HepG2 (cell line): Measurements from ENCODE around the gene LAMTOR2. TPM values are rescaled to one million over a fixed set of nuclear protein-coding genes. Genes with fewer than 3 reads are reported as not detected.

Experiments
- BRCA1 ChIP-seq: sonication (generic); formaldehyde crosslinking; IDR thresholded peaks from 2 replicates; pipeline ENCODE4 v1.4.0; 2020; ENCODE audit warnings: missing genetic modification reagents
- CAMTA2 ChIP-seq: sonication (generic); formaldehyde crosslinking; IDR thresholded peaks from 2 replicates; pipeline ENCODE4 v1.4.0; 2020; ENCODE audit warnings: mild to moderate bottlenecking, missing genetic modification reagents, borderline replicate concordance
- ESRRA ChIP-seq: sonication (generic); formaldehyde crosslinking; IDR thresholded peaks from 2 replicates; pipeline ENCODE4 v1.5.1; 2020; ENCODE audit warnings: mild to moderate bottlenecking, low read depth, missing genetic modification reagents
- EZH2 ChIP-seq: conservative IDR thresholded peaks from 2 replicates; pipeline ENCODE4 v1.6.1; 2012; ENCODE audit warnings: mild to moderate bottlenecking, low read depth, low read length, moderate library complexity
- GPN1 ChIP-seq: sonication (generic); formaldehyde crosslinking; IDR thresholded peaks from 2 replicates; pipeline ENCODE4 v1.5.1; 2020; ENCODE audit warnings: missing genetic modification reagents, borderline replicate concordance
- KDM5A ChIP-seq: fragments of 200-600 bp; sonication (generic); IDR thresholded peaks from 2 replicates; pipeline ENCODE4 v1.7.0; 2018; ENCODE audit warnings: antibody characterized with exemption, mild to moderate bottlenecking, low read length, borderline replicate concordance
- LCORL ChIP-seq, 2 experiments: fragments of 450-650 bp in 1 of 2; sonication (generic) in 1 of 2; formaldehyde crosslinking in 1 of 2; IDR thresholded peaks; 2 replicates each; pipeline versions ENCODE4 v1.5.0 to v1.6.1; 2017 to 2020; ENCODE audit warnings: antibody characterized with exemption in 1 of 2, missing genetic modification reagents in 1 of 2
- NAIF1 ChIP-seq: sonication (generic); formaldehyde crosslinking; IDR thresholded peaks from 2 replicates; pipeline ENCODE4 v1.5.0; 2020; ENCODE audit warnings: mild to moderate bottlenecking, missing genetic modification reagents, borderline replicate concordance
- PRMT3 ChIP-seq: sonication (generic); formaldehyde crosslinking; IDR thresholded peaks from 2 replicates; pipeline ENCODE4 v1.8.1; 2022; ENCODE audit warnings: low read depth, mild to moderate bottlenecking, moderate library complexity, missing genetic modification reagents, borderline replicate concordance
- SPEN ChIP-seq: sonication (generic); formaldehyde crosslinking; IDR thresholded peaks from 2 replicates; pipeline ENCODE4 v1.5.1; 2020; ENCODE audit warnings: low read depth, mild to moderate bottlenecking, missing genetic modification reagents
- ZNF317 ChIP-seq: sonication (generic); formaldehyde crosslinking; IDR thresholded peaks from 2 replicates; pipeline ENCODE4 v1.5.0; 2020; ENCODE audit warnings: mild to moderate bottlenecking, missing genetic modification reagents
- ZNF441 ChIP-seq: sonication (generic); formaldehyde crosslinking; IDR thresholded peaks from 2 replicates; pipeline ENCODE4 v1.7.0; 2021; ENCODE audit warnings: missing genetic modification reagents, borderline replicate concordance
- ZNF543 ChIP-seq: sonication (generic); formaldehyde crosslinking; IDR thresholded peaks from 2 replicates; pipeline ENCODE4 v1.4.0; 2020; ENCODE audit warnings: mild to moderate bottlenecking, missing genetic modification reagents
- ZNF552 ChIP-seq: sonication (generic); formaldehyde crosslinking; IDR thresholded peaks from 2 replicates; pipeline ENCODE4 v1.9.0; 2022; ENCODE audit warnings: missing genetic modification reagents, mild to moderate bottlenecking, borderline replicate concordance
- polyA plus RNA-seq, 8 experiments: library from polyadenylated mRNA; depleted of rRNA in 3 of 8; stranded (reverse) in 7 of 8; unstranded in 1 of 8; fragments of >200 nt; fragmentation: Illumina TruSeq in 4 of 8; extraction: Trizol in 4 of 8; gene quantifications; 2 replicates each; pipeline versions ENCODE4 v1.2.1 to v1.2.3, GENCODE V29; 2011 to 2016; ENCODE audit warnings: low read depth in 4 of 8, missing spikeins in 1 of 8, mixed read lengths in 1 of 8; ENCODE audit not compliant: insufficient read depth in 1 of 8
- total RNA-seq, 5 experiments: library from RNA; depleted of rRNA; stranded (reverse); fragments of >200 nt; fragmentation: Illumina TruSeq; extraction: Trizol; gene quantifications; 2 replicates each; pipeline ENCODE4 v1.2.3, GENCODE V29; 2016; ENCODE audit warnings: low read depth in 1 of 5
- TF ChIP-seq, protein P1 (sequence below): sonication (generic); formaldehyde crosslinking; IDR thresholded peaks from 2 replicates; pipeline ENCODE4 v1.5.0; 2020; ENCODE audit warnings: mild to moderate bottlenecking, missing genetic modification reagents, borderline replicate concordance
- TF ChIP-seq, protein P2 (sequence below): sonication (generic); formaldehyde crosslinking; IDR thresholded peaks from 2 replicates; pipeline ENCODE4 v1.5.0; 2020; ENCODE audit warnings: missing genetic modification reagents
- TF ChIP-seq, protein P3 (sequence below): sonication (generic); formaldehyde crosslinking; IDR thresholded peaks from 2 replicates; pipeline ENCODE4 v1.5.0; 2020; ENCODE audit warnings: missing genetic modification reagents, mild to moderate bottlenecking, borderline replicate concordance

The LAMTOR2 gene
- total and polyA plus RNA-seq, 2 of the 13 experiments (the other 11 are each of a cell fraction or from before 2014, with no cell fraction given), result 36.5 to 66.4 TPM

DNA sequence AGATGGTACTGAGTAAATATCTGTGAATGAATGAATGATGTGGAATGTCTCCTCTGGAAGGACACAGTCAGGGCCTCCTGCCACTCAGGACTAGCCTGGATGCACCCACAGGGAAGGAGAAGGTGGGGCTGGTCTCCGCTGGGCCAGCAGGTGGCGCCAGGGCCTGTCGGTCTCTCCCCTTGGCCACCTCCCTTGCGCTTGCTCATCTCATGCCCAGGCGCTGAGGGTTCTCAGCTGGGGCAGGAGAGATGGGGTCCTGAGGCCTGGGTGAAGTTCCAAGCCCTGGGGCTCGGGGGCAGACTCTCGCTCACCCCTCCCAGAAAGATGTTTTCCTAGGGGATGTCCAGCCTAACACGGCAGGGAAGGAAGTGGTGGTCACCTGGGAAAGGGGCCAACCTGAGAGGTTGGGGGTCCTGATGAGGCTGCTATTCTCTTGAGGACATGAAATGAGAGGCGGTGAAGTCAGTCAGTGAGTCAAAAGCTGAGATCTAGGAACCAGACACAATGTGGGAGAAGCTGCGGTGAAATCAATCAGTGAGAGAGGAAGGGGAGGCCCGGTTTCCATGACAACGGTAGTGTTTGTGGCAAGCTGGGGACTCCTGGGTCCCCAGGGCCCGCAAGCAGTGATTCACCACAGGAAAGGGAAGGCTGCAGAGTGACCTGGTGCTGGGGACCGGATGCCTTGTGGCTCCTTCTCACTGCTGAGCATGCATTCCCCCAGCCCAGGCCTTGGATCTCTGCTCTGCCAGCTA lies 42.2 kb downstream of the LAMTOR2 start (continued):
- TF ChIP-seq CAMTA2 (CRISPR knock-in tag) (0 out of 2 replicates have a peak, but pooled peaks have one; percentile 28), KDM5A (no peak), ZNF543 (CRISPR knock-in tag) (no peak), NAIF1 (CRISPR knock-in tag) (no peak), PRMT3 (CRISPR knock-in tag) (no peak), EZH2 (no peak), GPN1 (CRISPR knock-in tag) (no peak), ESRRA (CRISPR knock-in tag) (0 out of 2 replicates have a peak, but pooled peaks have one; percentile 28), ZNF441 (CRISPR knock-in tag) (no peak), ZNF317 (CRISPR knock-in tag) (no peak), SPEN (CRISPR knock-in tag) (no peak), LCORL (IDR thresholded peaks at IDR 0.05) (no peak), LCORL (CRISPR knock-in tag; IDR thresholded peaks at IDR 0.05) (no peak), ZNF552 (no peak), BRCA1 (CRISPR knock-in tag) (no peak)
- TF ChIP-seq, protein P1, sequence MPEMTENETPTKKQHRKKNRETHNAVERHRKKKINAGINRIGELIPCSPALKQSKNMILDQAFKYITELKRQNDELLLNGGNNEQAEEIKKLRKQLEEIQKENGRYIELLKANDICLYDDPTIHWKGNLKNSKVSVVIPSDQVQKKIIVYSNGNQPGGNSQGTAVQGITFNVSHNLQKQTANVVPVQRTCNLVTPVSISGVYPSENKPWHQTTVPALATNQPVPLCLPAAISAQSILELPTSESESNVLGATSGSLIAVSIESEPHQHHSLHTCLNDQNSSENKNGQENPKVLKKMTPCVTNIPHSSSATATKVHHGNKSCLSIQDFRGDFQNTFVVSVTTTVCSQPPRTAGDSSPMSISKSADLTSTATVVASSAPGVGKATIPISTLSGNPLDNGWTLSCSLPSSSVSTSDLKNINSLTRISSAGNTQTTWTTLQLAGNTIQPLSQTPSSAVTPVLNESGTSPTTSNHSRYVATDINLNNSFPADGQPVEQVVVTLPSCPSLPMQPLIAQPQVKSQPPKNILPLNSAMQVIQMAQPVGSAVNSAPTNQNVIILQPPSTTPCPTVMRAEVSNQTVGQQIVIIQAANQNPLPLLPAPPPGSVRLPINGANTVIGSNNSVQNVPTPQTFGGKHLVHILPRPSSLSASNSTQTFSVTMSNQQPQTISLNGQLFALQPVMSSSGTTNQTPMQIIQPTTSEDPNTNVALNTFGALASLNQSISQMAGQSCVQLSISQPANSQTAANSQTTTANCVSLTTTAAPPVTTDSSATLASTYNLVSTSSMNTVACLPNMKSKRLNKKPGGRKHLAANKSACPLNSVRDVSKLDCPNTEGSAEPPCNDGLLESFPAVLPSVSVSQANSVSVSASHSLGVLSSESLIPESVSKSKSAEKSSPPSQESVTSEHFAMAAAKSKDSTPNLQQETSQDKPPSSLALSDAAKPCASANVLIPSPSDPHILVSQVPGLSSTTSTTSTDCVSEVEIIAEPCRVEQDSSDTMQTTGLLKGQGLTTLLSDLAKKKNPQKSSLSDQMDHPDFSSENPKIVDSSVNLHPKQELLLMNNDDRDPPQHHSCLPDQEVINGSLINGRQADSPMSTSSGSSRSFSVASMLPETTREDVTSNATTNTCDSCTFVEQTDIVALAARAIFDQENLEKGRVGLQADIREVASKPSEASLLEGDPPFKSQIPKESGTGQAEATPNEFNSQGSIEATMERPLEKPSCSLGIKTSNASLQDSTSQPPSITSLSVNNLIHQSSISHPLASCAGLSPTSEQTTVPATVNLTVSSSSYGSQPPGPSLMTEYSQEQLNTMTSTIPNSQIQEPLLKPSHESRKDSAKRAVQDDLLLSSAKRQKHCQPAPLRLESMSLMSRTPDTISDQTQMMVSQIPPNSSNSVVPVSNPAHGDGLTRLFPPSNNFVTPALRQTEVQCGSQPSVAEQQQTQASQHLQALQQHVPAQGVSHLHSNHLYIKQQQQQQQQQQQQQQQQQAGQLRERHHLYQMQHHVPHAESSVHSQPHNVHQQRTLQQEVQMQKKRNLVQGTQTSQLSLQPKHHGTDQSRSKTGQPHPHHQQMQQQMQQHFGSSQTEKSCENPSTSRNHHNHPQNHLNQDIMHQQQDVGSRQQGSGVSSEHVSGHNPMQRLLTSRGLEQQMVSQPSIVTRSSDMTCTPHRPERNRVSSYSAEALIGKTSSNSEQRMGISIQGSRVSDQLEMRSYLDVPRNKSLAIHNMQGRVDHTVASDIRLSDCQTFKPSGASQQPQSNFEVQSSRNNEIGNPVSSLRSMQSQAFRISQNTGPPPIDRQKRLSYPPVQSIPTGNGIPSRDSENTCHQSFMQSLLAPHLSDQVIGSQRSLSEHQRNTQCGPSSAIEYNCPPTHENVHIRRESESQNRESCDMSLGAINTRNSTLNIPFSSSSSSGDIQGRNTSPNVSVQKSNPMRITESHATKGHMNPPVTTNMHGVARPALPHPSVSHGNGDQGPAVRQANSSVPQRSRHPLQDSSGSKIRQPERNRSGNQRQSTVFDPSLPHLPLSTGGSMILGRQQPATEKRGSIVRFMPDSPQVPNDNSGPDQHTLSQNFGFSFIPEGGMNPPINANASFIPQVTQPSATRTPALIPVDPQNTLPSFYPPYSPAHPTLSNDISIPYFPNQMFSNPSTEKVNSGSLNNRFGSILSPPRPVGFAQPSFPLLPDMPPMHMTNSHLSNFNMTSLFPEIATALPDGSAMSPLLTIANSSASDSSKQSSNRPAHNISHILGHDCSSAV (CRISPR knock-in tag), result no peak
- TF ChIP-seq, protein P2, sequence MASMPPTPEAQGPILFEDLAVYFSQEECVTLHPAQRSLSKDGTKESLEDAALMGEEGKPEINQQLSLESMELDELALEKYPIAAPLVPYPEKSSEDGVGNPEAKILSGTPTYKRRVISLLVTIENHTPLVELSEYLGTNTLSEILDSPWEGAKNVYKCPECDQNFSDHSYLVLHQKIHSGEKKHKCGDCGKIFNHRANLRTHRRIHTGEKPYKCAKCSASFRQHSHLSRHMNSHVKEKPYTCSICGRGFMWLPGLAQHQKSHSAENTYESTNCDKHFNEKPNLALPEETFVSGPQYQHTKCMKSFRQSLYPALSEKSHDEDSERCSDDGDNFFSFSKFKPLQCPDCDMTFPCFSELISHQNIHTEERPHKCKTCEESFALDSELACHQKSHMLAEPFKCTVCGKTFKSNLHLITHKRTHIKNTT (CRISPR knock-in tag), result no peak
- TF ChIP-seq, protein P3, sequence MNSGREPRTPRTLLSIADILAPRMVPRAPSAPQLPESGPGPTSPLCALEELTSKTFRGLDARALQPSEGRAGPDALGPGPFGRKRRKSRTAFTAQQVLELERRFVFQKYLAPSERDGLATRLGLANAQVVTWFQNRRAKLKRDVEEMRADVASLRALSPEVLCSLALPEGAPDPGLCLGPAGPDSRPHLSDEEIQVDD (CRISPR knock-in tag), result no peak
